HepG2 (cell line): ENCODE measurements around the gene CSDE1. TPM values are rescaled to one million over a fixed set of nuclear protein-coding genes. Genes with fewer than 3 reads are reported as not detected.

Source experiments
- EZH2 ChIP-seq: conservative IDR thresholded peaks from 2 replicates; pipeline ENCODE4 v1.6.1; 2012; ENCODE audit warnings: mild to moderate bottlenecking, low read depth, low read length, moderate library complexity
- FOXP1 ChIP-seq, 2 experiments: fragments of 450-650 bp in 1 of 2; IDR thresholded peaks; 2 replicates each; pipeline ENCODE4 v1.6.1; 2017 to 2018; ENCODE audit warnings: antibody characterized with exemption in 1 of 2
- LBX2 ChIP-seq: sonication (generic); formaldehyde crosslinking; IDR thresholded peaks from 2 replicates; pipeline ENCODE4 v1.5.0; 2020; ENCODE audit warnings: missing genetic modification reagents, mild to moderate bottlenecking, borderline replicate concordance
- PAWR ChIP-seq: sonication (generic); formaldehyde crosslinking; IDR thresholded peaks from 2 replicates; pipeline ENCODE4 v1.4.0; 2020; ENCODE audit warnings: missing genetic modification reagents, mild to moderate bottlenecking, borderline replicate concordance
- RFX3 ChIP-seq: IDR thresholded peaks from 2 replicates; pipeline ENCODE4 v1.6.1; 2016; ENCODE audit warnings: missing biosample characterization, missing genetic modification reagents
- SOX5 ChIP-seq: IDR thresholded peaks from 2 replicates; pipeline ENCODE4 v1.6.1; 2016; ENCODE audit warnings: borderline replicate concordance
- SOX6 ChIP-seq, 2 experiments: fragments of 450-650 bp in 1 of 2; sonication (generic) in 1 of 2; formaldehyde crosslinking in 1 of 2; IDR thresholded peaks; 2 replicates each; pipeline versions ENCODE4 v1.4.0 to v1.6.1; 2017 to 2020; ENCODE audit warnings: antibody characterized with exemption in 1 of 2, mild to moderate bottlenecking in 1 of 2, missing genetic modification reagents in 1 of 2
- XRCC5 ChIP-seq: fragments of 200-400 bp; formaldehyde crosslinking; optimal IDR thresholded peaks from 2 replicates; pipeline ENCODE3; 2017; ENCODE audit warnings: mild to moderate bottlenecking, low read length
- ZNF225 ChIP-seq: sonication (generic); formaldehyde crosslinking; IDR thresholded peaks from 2 replicates; pipeline ENCODE4 v1.4.0; 2020; ENCODE audit warnings: mild to moderate bottlenecking, missing genetic modification reagents
- ZNF343 ChIP-seq: sonication (generic); formaldehyde crosslinking; IDR thresholded peaks from 2 replicates; pipeline ENCODE4 v1.4.0; 2020; ENCODE audit warnings: mild to moderate bottlenecking, missing genetic modification reagents
- ZNF7 ChIP-seq: IDR thresholded peaks from 2 replicates; pipeline ENCODE4 v1.6.1; 2016; ENCODE audit warnings: missing biosample characterization, missing genetic modification reagents
- polyA plus RNA-seq, 8 experiments: library from polyadenylated mRNA; depleted of rRNA in 3 of 8; stranded (reverse) in 7 of 8; unstranded in 1 of 8; fragments of >200 nt; fragmentation: Illumina TruSeq in 4 of 8; extraction: Trizol in 4 of 8; gene quantifications; 2 replicates each; pipeline versions ENCODE4 v1.2.1 to v1.2.3, GENCODE V29; 2011 to 2016; ENCODE audit warnings: low read depth in 4 of 8, missing spikeins in 1 of 8, mixed read lengths in 1 of 8; ENCODE audit not compliant: insufficient read depth in 1 of 8
- total RNA-seq, 5 experiments: library from RNA; depleted of rRNA; stranded (reverse); fragments of >200 nt; fragmentation: Illumina TruSeq; extraction: Trizol; gene quantifications; 2 replicates each; pipeline ENCODE4 v1.2.3, GENCODE V29; 2016; ENCODE audit warnings: low read depth in 1 of 5

CSDE1 gene
- total and polyA plus RNA-seq, 2 of the 13 experiments (the other 11 are each of a cell fraction or from before 2014, with no cell fraction given) = 150 to 313 TPM

- no peak for TF ChIP-seq LBX2
- TF ChIP-seq XRCC5 = no peak
- no peak for TF ChIP-seq SOX5
- TF ChIP-seq ZNF225 (CRISPR knock-in tag) = no peak
- TF ChIP-seq SOX6 (IDR thresholded peaks at IDR 0.05) = no peak
- TF ChIP-seq SOX6 (CRISPR knock-in tag; IDR thresholded peaks at IDR 0.05) = no peak
- TF ChIP-seq ZNF343 = no peak
- no peak for TF ChIP-seq ZNF7 (CRISPR knock-in tag)
- TF ChIP-seq RFX3 (CRISPR knock-in tag) = no peak
- TF ChIP-seq PAWR (CRISPR knock-in tag) = no peak
- TF ChIP-seq EZH2 = no peak
- TF ChIP-seq FOXP1 (IDR thresholded peaks at IDR 0.05) = no peak
- no peak for TF ChIP-seq FOXP1 (CRISPR knock-in tag; IDR thresholded peaks at IDR 0.05)
- TF ChIP-seq, all 625 proteins: peak for 0
Observed at GRCh38 chr1:114718661-114719423, 38.9 kb downstream of the CSDE1 start (continued).
